H1 (cell line): ENCODE results near the gene TBC1D4. TPM values are rescaled to one million over a fixed set of nuclear protein-coding genes. Genes with fewer than 3 reads are reported as not detected.

Source experiments
- CTCF ChIA-PET: fragments of 300-600 bp; sonication (Branson Sonifier 250); formaldehyde crosslinking; loops from one replicate; lab custom pipeline; 2021; ENCODE audit not compliant: partially characterized antibody; lab: Charles Lee
- POLR2A ChIA-PET: fragments of 300-600 bp; sonication (Branson Sonifier 250); formaldehyde crosslinking; loops from one replicate; lab custom pipeline; 2021; ENCODE audit warnings: inconsistent platforms; ENCODE audit not compliant: partially characterized antibody; lab: Charles Lee
- DNase-seq, 2 experiments: peaks; one replicate each; pipeline versions ENCODE4 v3.0.0 to v3.0.0-alpha.2; 2010 to 2022; ENCODE audit warnings: low spot score in 2 of 2, low read depth in 1 of 2, mixed read lengths in 1 of 2
- FAIRE-seq: peaks from 2 replicates; lab custom pipeline; 2011; peaks lifted over from hg19 to GRCh38; lab: Jason Lieb, UNC
- H2AFZ ChIP-seq: 2 replicates; pipeline ENCODE4 v1.8.1; 2012; ENCODE audit warnings: low read length, inconsistent platforms
- H2AK5ac ChIP-seq: 2 replicates; pipeline ENCODE4 v1.6.1; 2013; ENCODE audit warnings: low read depth, low read length
- H2BK120ac ChIP-seq: replicated peaks from 2 replicates; pipeline ENCODE3; 2013; ENCODE audit warnings: low read depth, low read length, inconsistent platforms
- H2BK12ac ChIP-seq: 2 replicates; pipeline ENCODE4 v1.6.1; 2013; ENCODE audit warnings: low read depth, low read length
- H2BK15ac ChIP-seq: 2 replicates; pipeline ENCODE4 v1.6.1; 2013; ENCODE audit warnings: low read length
- H2BK20ac ChIP-seq: 2 replicates; pipeline ENCODE4 v1.6.1; 2013; ENCODE audit warnings: low read length
- H2BK5ac ChIP-seq: 2 replicates; pipeline ENCODE4 v1.6.1; 2013; ENCODE audit warnings: low read depth, low read length
- H3K14ac ChIP-seq: 2 replicates; pipeline ENCODE4 v1.6.1; 2013; ENCODE audit warnings: inconsistent platforms; ENCODE audit not compliant: insufficient read length
- H3K18ac ChIP-seq: 2 replicates; pipeline ENCODE4 v1.6.1; 2013; ENCODE audit warnings: low read length; ENCODE audit errors: extremely low read depth
- H3K23ac ChIP-seq: 2 replicates; pipeline ENCODE4 v1.6.1; 2013; ENCODE audit warnings: inconsistent platforms; ENCODE audit not compliant: insufficient read length
- H3K23me2 ChIP-seq: 2 replicates; pipeline ENCODE4 v1.6.1; 2013; ENCODE audit warnings: low read depth, low read length
- H3K27ac ChIP-seq: 2 replicates; pipeline ENCODE4 v1.6.1; 2011; ENCODE audit warnings: low read depth, low read length, inconsistent platforms
- H3K27me3 ChIP-seq, 4 experiments: replicated peaks in 1 of 4; 1 replicate in 1 of 4; 2 replicates in 3 of 4; pipeline versions ENCODE4 v1.6.1 to v1.8.1; 2011 to 2013; ENCODE audit warnings: low read length in 3 of 4, mild to moderate bottlenecking in 3 of 4, inconsistent platforms in 2 of 4, mixed read lengths in 2 of 4, moderate library complexity in 1 of 4; ENCODE audit not compliant: control insufficient read depth in 3 of 4, insufficient read depth in 3 of 4; ENCODE audit errors: extremely low read depth in 1 of 4
- H3K36me3 ChIP-seq, 4 experiments: 2 replicates each; pipeline versions ENCODE4 v1.6.1 to v1.8.1; 2011 to 2013; ENCODE audit warnings: mild to moderate bottlenecking in 4 of 4, low read length in 3 of 4, moderate library complexity in 2 of 4, control low read depth in 1 of 4, inconsistent platforms in 1 of 4; ENCODE audit not compliant: insufficient read depth in 4 of 4, control insufficient read depth in 2 of 4
- H3K4ac ChIP-seq: replicated peaks from 2 replicates; pipeline ENCODE3; 2013; ENCODE audit warnings: low read length, low read depth, mixed read lengths, inconsistent platforms; ENCODE audit not compliant: insufficient read length
- H3K4me1 ChIP-seq, 4 experiments: replicated peaks in 1 of 4; 1 replicate in 1 of 4; 2 replicates in 3 of 4; pipeline versions ENCODE4 v1.6.1 to v1.8.1; 2011 to 2013; ENCODE audit warnings: low read length in 3 of 4, inconsistent platforms in 2 of 4, mixed read lengths in 1 of 4; ENCODE audit not compliant: insufficient read depth in 4 of 4, control insufficient read depth in 3 of 4
- H3K4me2 ChIP-seq, 2 experiments: 2 replicates each; pipeline versions ENCODE4 v1.6.1 to v1.8.1; 2011 to 2013; ENCODE audit warnings: low read depth in 2 of 2, low read length in 2 of 2, control low read depth in 1 of 2, inconsistent platforms in 1 of 2, mild to moderate bottlenecking in 1 of 2; ENCODE audit not compliant: insufficient read depth in 1 of 2
- H3K4me3 ChIP-seq, 4 experiments: fragments of 200-600, 300-600 bp in 1 of 4; sonication (generic), shearing (Covaris generic), sonication (Bioruptor Twin) in 1 of 4; 2 replicates each; pipeline versions ENCODE4 v1.5.1 to v1.8.1; 2011 to 2016; ENCODE audit warnings: low read length in 4 of 4, low read depth in 3 of 4, control low read depth in 2 of 4, inconsistent platforms in 2 of 4, mild to moderate bottlenecking in 2 of 4, mixed read lengths in 1 of 4, moderate library complexity in 1 of 4; ENCODE audit not compliant: insufficient read depth in 2 of 4; ENCODE audit errors: extremely low read depth in 1 of 4
- H3K56ac ChIP-seq: replicated peaks from 2 replicates; pipeline ENCODE3; 2013; ENCODE audit warnings: low read depth, mild to moderate bottlenecking, mixed read lengths, low read length, inconsistent platforms; ENCODE audit not compliant: insufficient read length
- H3K79me1 ChIP-seq: 2 replicates; pipeline ENCODE4 v1.6.1; 2013; ENCODE audit warnings: low read depth, low read length, control low read depth
- H3K79me2 ChIP-seq, 2 experiments: 2 replicates each; pipeline versions ENCODE4 v1.6.1 to v1.8.1; 2012 to 2013; ENCODE audit warnings: low read length in 2 of 2, mild to moderate bottlenecking in 2 of 2, inconsistent platforms in 1 of 2; ENCODE audit not compliant: insufficient read depth in 2 of 2, control insufficient read depth in 1 of 2
- H3K9ac ChIP-seq, 4 experiments: replicated peaks in 1 of 4; 1 replicate in 1 of 4; 2 replicates in 3 of 4; pipeline versions ENCODE4 v1.6.1 to v1.8.1; 2011 to 2013; ENCODE audit warnings: low read depth in 3 of 4, low read length in 3 of 4, control low read depth in 2 of 4, mild to moderate bottlenecking in 2 of 4, moderate library complexity in 2 of 4, inconsistent platforms in 1 of 4; ENCODE audit errors: extremely low read depth in 1 of 4
- H3K9me3 ChIP-seq, 2 experiments: 2 replicates each; pipeline versions ENCODE4 v1.6.1 to v1.8.1; 2012 to 2013; ENCODE audit warnings: mild to moderate bottlenecking in 2 of 2, moderate library complexity in 2 of 2, control low read depth in 1 of 2, inconsistent platforms in 1 of 2, low read depth in 1 of 2, low read length in 1 of 2, mixed read lengths in 1 of 2; ENCODE audit not compliant: insufficient read depth in 2 of 2
- H4K20me1 ChIP-seq, 2 experiments: replicated peaks in 1 of 2; 2 replicates each; pipeline versions ENCODE3 to v1.8.1; 2011 to 2013; ENCODE audit warnings: inconsistent platforms in 2 of 2, low read length in 2 of 2, mild to moderate bottlenecking in 1 of 2; ENCODE audit not compliant: insufficient read depth in 2 of 2, control insufficient read depth in 1 of 2
- H4K5ac ChIP-seq: 2 replicates; pipeline ENCODE4 v1.6.1; 2013; ENCODE audit warnings: low read length, low read depth, mixed read lengths, inconsistent platforms; ENCODE audit not compliant: insufficient read length
- H4K8ac ChIP-seq: 2 replicates; pipeline ENCODE4 v1.8.0; 2013; ENCODE audit warnings: mild to moderate bottlenecking, moderate library complexity, low read length, inconsistent platforms; ENCODE audit not compliant: insufficient read depth; ENCODE audit errors: extremely low read depth
- H4K91ac ChIP-seq: replicated peaks from 2 replicates; pipeline ENCODE3; 2013; ENCODE audit warnings: low read length, mixed read lengths, inconsistent platforms; ENCODE audit not compliant: insufficient read length
- BCL11A ChIP-seq, 2 experiments: IDR thresholded peaks; one replicate each; pipeline ENCODE4 v1.6.1; 2011; ENCODE audit warnings: low read depth in 2 of 2, low read length in 2 of 2, mild to moderate bottlenecking in 2 of 2
- CTBP2 ChIP-seq: IDR thresholded peaks from 2 replicates; pipeline ENCODE4 v1.7.0; 2011; ENCODE audit warnings: borderline replicate concordance, mild to moderate bottlenecking, moderate library complexity, mixed read lengths, low read length; ENCODE audit not compliant: insufficient read depth, insufficient read length
- EP300 ChIP-seq, 2 experiments: IDR thresholded peaks; 1 replicate in 1 of 2; 2 replicates in 1 of 2; pipeline ENCODE4 v1.6.1; 2011 to 2012; ENCODE audit warnings: low read depth in 2 of 2, low read length in 2 of 2, mild to moderate bottlenecking in 2 of 2, borderline replicate concordance in 1 of 2, inconsistent platforms in 1 of 2, moderate library complexity in 1 of 2
- EZH2 ChIP-seq: fragments of 200-600 bp; sonication (generic); IDR thresholded peaks from 2 replicates; pipeline ENCODE4 v1.7.1; 2012; ENCODE audit warnings: low read depth, mild to moderate bottlenecking, moderate library complexity, low read length, inconsistent platforms; ENCODE audit not compliant: severe bottlenecking
- KDM1A ChIP-seq: fragments of 200-600, 300-600 bp; sonication (generic); IDR thresholded peaks from 2 replicates; pipeline ENCODE4 v1.7.1; 2016; ENCODE audit warnings: mild to moderate bottlenecking, low read length, borderline replicate concordance
- KDM4A ChIP-seq: IDR thresholded peaks from one replicate; pipeline ENCODE4 v1.7.1; 2012; ENCODE audit warnings: low read depth, mild to moderate bottlenecking, moderate library complexity, low read length, inconsistent platforms; ENCODE audit not compliant: severe bottlenecking
- PHF8 ChIP-seq: fragments of 200-600 bp; sonication (generic); conservative IDR thresholded peaks from 2 replicates; pipeline ENCODE4 v1.7.1; 2012; ENCODE audit warnings: low read depth, mild to moderate bottlenecking, inconsistent platforms, low read length, moderate library complexity
- RAD21 ChIP-seq, 2 experiments: IDR thresholded peaks in 1 of 2; conservative IDR thresholded peaks in 1 of 2; 2 replicates each; pipeline ENCODE4 v1.6.1; 2011; ENCODE audit warnings: low read depth in 2 of 2, low read length in 2 of 2, improper control_type of control experiment in 1 of 2, inconsistent platforms in 1 of 2, mild to moderate bottlenecking in 1 of 2, moderate library complexity in 1 of 2
- RNF2 ChIP-seq: fragments of 200-900, 300-1000 bp; sonication (generic); IDR thresholded peaks from 2 replicates; pipeline ENCODE4 v1.7.1; 2016; ENCODE audit warnings: borderline replicate concordance, low read depth, mild to moderate bottlenecking, antibody characterized with exemption, low read length; ENCODE audit not compliant: poor library complexity, severe bottlenecking; ENCODE audit errors: missing control alignments
- ZNF274 ChIP-seq: IDR thresholded peaks from 2 replicates; pipeline ENCODE4 v1.7.0; 2012; ENCODE audit warnings: low read length, borderline replicate concordance; ENCODE audit errors: extremely low read depth
- polyA plus RNA-seq, 7 experiments: library from polyadenylated mRNA; depleted of rRNA in 3 of 7; stranded (reverse) in 5 of 7; unstranded in 2 of 7; fragments of >200 nt in 5 of 7; fragments of 200-250 nt in 2 of 7; gene quantifications; 1 replicate in 5 of 7; 2 replicates in 1 of 7; 4 replicates in 1 of 7; pipeline versions ENCODE4 v1.2.1 to v1.2.3, GENCODE V29; 2011 to 2013; ENCODE audit warnings: missing spikeins in 2 of 7, mixed read lengths in 2 of 7
- total RNA-seq: library from RNA; stranded (reverse); fragmentation: NEBNext Ultra II Directional; extraction: Animal tissue kit (Norgen Biotek cat#: 25700); gene quantifications from 2 replicates; pipeline ENCODE4 v1.2.1, GENCODE V29; 2021
- TF ChIP-seq, protein P1 (sequence below): IDR thresholded peaks from 2 replicates; pipeline ENCODE4 v1.6.1; 2012; ENCODE audit warnings: inconsistent platforms

Gene TBC1D4
- total and polyA plus RNA-seq, 2 of the 8 experiments (the other 6 are each of a cell fraction or from before 2014, with no cell fraction given) = 16.7 to 39.0 TPM

DNA sequence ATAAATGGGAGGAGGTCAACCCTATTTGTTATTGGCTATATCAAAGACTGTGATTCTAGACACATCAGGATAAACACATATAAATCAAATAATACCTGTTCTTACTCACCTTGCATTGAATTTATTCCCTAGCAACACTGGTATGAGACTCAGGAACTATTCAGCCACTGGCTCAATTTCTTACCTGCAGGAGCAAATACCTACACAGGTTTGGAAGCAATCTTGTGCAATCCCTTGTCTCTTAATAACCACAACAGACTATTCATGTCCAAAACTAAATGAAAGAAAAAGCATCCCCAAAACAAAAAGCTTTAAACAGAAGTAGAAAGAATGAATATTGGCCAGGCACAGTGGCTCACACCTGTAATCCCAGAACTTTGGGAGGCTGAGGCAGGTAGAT, 55.5 kb downstream of the TBC1D4 start:
- Histone ChIP-seq H3K4ac (no peak overlapping the region), H3K56ac (no peak overlapping the region), H2AK5ac (no peak overlapping the region), H3K79me2 (peaks cover 0 to 19% of the 10 kb centered on the region in 2 experiments; a peak in 2 of 4 replicates), H3K4me3 (no peak overlapping the region), H2BK20ac (no peak overlapping the region), H2BK15ac (no peak overlapping the region), H3K27me3 (no peaks in the 10 kb centered on the region), H4K5ac (no peak overlapping the region), H2BK120ac (no peak overlapping the region), H3K27ac (no peak overlapping the region), H3K23ac (no peak overlapping the region), H3K36me3 (no peaks in the 10 kb centered on the region), H3K4me1 (no peaks in the 10 kb centered on the region), H3K79me1 (no peaks in the 10 kb centered on the region), H3K18ac (no peak overlapping the region), H2AFZ (no peak overlapping the region), H2BK12ac (no peak overlapping the region), H3K9ac (no peak overlapping the region), H3K9me3 (no peaks in the 10 kb centered on the region), H2BK5ac (no peak overlapping the region), H4K20me1 (no peaks in the 10 kb centered on the region), H4K8ac (no peak overlapping the region), H4K91ac (no peak overlapping the region), H3K4me2 (no peak overlapping the region), H3K14ac (no peak overlapping the region), H3K23me2 (no peaks in the 10 kb centered on the region)
- POLR2A ChIA-PET = no interaction called here
- TF ChIP-seq ZNF274 (no peak), RAD21 (IDR thresholded peaks at IDR 0.05 in 1 of 2, conservative IDR thresholded peaks at IDR 0.05 in 1 of 2; ENCODE audit: low read depth in 2 of 2, low read length in 2 of 2) (no peak), EP300 (IDR thresholded peaks at IDR 0.05; ENCODE audit: borderline replicate concordance in 1 of 2, low read depth in 2 of 2, low read length in 2 of 2) (no peak), RNF2 (no peak), BCL11A (IDR thresholded peaks at IDR 0.05; ENCODE audit: low read depth in 2 of 2, low read length in 2 of 2) (no peak), EZH2 (no peak), CTBP2 (no peak), KDM4A (no peak), KDM1A (no peak), PHF8 (no peak)
- TF ChIP-seq, protein P1, sequence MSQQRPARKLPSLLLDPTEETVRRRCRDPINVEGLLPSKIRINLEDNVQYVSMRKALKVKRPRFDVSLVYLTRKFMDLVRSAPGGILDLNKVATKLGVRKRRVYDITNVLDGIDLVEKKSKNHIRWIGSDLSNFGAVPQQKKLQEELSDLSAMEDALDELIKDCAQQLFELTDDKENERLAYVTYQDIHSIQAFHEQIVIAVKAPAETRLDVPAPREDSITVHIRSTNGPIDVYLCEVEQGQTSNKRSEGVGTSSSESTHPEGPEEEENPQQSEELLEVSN = no peak
- DNase-seq (no peak), FAIRE-seq (no peak)
- CTCF ChIA-PET = interaction anchor here (0.6 to 0.7 kb wide), 3 partner anchors 12 to 280 kb away, joined by 3 to 6 read pairs (median 3); no protein-coding TSS in a partner anchor
